LNCAP (cell line): ENCODE data around the gene ST6GALNAC5.

ENCODE experiments used
- TF ChIP-seq, protein P1 (sequence below): fragments of 450-650 bp; IDR thresholded peaks from 2 replicates; pipeline ENCODE4 v1.5.1; 2017; ENCODE audit warnings: mild to moderate bottlenecking

The ST6GALNAC5 gene

DNA sequence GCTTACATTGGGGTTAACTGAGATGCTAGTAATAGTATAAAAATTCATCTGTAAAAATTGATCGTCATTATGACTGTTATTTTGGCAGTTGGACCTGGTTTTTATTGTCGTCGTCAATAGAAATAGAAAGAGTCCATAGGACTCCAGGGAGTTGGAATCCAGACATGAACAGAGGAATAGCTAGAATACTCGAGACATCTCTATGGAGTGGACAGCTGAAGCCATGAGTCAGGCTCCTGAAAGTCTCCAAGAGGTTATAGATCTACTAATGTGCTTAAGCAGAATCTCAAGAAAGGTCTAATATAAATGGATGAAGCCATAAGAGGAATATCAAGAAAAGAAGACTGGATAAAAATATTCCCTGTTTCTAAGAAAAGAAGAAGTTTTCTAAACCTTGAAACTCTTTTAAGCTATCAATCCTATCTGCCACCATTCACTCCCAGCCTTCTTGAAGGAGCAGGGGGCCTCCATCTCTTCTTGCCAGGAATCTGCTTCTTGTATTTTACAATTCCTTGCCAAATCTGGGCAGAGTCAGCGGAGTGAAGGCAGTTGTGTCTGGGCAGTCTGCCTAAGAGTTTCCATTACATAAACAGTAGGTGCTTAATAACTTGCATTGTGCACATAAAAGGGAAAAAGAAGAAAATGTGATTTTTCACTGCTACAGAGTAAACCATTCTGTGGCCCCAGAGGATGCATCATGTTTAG is 163.3 kb downstream of the ST6GALNAC5 start:
- TF ChIP-seq, protein P1, sequence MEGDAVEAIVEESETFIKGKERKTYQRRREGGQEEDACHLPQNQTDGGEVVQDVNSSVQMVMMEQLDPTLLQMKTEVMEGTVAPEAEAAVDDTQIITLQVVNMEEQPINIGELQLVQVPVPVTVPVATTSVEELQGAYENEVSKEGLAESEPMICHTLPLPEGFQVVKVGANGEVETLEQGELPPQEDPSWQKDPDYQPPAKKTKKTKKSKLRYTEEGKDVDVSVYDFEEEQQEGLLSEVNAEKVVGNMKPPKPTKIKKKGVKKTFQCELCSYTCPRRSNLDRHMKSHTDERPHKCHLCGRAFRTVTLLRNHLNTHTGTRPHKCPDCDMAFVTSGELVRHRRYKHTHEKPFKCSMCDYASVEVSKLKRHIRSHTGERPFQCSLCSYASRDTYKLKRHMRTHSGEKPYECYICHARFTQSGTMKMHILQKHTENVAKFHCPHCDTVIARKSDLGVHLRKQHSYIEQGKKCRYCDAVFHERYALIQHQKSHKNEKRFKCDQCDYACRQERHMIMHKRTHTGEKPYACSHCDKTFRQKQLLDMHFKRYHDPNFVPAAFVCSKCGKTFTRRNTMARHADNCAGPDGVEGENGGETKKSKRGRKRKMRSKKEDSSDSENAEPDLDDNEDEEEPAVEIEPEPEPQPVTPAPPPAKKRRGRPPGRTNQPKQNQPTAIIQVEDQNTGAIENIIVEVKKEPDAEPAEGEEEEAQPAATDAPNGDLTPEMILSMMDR, result no peak

DNA sequence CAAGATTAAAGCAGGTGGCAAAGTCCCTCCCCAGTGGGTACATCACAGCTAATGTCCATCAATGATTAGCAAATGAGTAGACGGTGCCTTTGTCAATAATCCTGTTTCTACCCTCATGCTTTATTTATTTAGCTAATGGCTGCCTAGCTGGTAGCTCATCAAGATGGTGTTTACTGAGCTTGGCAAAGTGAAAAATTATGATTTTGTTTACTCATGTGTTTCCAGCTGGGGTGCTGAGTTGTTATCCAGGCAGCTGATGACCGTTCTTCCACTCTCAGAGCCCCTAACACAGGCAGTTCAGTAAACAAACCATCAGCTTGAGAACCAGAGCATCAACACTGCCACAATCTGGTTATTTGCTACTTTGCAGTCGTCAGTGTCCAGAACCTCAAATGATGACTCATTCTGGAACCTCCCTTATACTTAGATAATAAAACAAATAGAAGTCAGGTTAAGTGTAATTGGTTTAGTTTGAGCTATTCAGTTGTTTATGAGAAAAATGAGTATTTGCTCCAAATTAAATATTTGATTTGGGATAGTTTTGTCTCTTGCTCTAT is 163.9 kb downstream of the ST6GALNAC5 start:
- TF ChIP-seq, protein P1, result peak; percentile 49; the same call in 1 of the 2 replicates

DNA sequence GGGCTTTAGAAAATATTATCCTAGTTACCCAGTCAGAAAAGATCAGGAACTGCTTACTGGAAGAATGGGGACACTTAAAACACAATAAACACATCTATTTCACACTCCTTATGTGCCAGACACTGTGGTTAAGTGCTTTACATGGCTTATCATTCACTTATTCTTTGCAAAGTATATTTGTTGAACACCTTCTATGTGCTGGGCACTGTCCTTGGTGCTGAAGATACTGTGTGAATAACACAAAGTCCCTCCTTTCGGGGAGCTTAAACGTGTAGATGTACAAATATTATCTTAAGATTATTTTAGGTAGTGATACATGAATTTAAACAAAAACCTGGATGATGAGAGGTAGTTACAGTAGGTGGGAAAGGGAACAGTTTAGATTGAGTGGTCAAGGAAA is 169.3 kb downstream of the ST6GALNAC5 start:
- TF ChIP-seq, protein P1, result no peak

DNA sequence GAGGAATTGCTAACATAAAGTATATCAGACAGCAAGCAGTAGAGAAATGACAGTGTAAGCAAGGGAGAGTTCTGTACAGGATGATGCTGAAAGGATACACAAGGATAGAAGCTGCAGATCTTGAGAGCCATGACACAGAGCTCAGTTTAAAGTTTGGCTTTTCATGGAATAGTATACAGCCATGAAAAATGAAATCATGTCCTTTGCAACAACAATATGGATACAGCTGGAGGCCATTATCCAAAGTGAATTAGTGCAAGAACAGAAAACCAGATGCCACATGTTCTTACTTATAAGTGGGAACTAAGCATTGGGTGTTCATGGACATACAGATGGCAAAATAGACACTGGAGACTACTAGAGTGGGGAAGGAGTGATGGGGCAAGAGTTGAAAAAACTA is 169.8 kb downstream of the ST6GALNAC5 start:
- TF ChIP-seq, protein P1, result no peak

DNA sequence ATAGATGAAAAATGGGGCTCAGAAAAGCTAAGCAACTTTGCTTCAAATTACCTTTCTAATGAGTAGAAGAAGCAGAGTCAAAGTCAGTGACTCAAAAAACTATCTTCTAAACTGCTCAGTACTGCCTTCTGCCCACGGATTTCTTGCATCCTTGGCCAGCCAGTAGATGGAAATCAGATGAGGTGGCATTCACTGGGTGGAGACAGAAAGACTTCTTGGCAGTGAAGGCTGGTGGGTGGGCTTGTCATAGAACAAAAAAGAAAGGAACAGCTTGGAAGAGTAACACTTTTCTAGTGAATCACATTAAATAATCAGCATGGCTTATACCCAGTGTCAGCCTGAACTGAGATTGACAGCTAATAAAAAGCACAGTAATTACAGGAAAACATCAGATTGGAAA is 170.7 kb downstream of the ST6GALNAC5 start:
- TF ChIP-seq, protein P1, result no peak

DNA sequence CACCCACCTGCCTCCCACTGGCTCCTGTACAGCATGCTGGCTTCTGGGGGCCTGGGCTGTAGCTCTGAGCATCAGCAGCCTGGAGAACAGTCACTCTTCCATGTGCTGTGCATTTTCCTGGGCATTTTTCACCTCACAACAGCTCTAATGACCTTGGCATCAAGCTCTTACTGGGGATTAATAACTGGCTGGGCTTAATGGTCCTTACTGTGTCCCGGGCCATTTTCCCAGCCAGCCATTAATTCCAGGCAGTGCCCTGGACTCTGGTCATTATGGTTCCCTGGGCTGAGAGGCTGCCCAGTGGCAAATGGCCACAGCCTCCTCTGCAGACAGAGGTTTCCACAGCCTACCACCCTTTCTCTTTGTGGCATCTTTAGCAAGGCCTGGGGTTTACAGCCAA is 171.8 kb downstream of the ST6GALNAC5 start:
- TF ChIP-seq, protein P1, result no peak

DNA sequence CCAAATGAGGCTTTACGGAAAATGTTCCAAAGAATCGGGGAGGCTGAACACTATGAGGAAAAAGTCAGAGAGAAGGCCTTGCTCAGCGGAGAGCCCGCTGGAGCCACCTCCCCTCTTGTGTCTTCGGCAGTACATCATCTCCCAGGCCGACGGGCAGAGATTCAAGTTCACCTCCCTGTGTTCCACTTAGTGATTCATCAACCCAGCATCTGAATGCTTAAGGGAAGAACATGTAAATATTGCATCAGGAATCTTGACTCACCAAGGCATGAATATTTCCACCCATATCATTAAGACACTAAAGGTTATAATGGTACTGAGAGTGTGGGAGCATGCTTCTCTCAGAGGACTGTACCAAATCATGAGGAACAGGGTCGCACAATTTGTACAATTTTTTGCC is 172.5 kb downstream of the ST6GALNAC5 start:
- TF ChIP-seq, protein P1, result no peak

DNA sequence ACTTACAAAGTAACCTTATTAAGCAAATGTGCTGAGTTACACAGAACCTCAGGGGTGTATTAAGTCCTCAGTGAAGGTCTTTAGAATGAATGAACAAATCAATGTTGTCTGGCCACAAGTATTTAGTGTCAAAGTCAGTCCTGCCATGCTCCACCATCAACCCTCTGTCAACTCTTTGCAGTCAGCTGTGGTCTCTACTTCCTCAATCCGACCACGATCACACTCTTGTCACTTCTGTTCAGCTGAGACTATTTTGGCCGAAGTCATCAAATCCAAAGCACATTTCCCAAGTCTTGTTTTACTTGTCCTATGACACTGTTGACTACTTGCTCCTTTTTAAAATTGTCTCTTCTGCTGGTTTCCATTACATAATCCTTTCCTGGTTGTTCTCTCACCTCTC is 173.5 kb downstream of the ST6GALNAC5 start:
- TF ChIP-seq, protein P1, result no peak
